Measurements from ENCODE around the gene ABCD1.

- no peak for TF ChIP-seq CTCF (IDR thresholded peaks at IDR 0.05)
- TF ChIP-seq POLR2AphosphoS5 (IDR thresholded peaks at IDR 0.05; ENCODE audit: low read depth, low read length): no peak
Observed at GRCh38 chrX:153765138-153766079, 40.8 kb downstream of the ABCD1 start.

All from Panc1 (cell line).